Amniotic stem cell (primary cell): ENCODE measurements around the gene MTHFS.
A peak's percentile ranks its signal among the peaks of the same experiment; 100 is the strongest.

Source experiments
- DNase-seq: peaks from one replicate; lab custom pipeline; 2025; lab: John Stamatoyannopoulos, UW

Gene MTHFS

GRCh38 chr15:79875213-79875612, 21.6 kb downstream of the MTHFS start:
- DNase-seq: no peak

DNA sequence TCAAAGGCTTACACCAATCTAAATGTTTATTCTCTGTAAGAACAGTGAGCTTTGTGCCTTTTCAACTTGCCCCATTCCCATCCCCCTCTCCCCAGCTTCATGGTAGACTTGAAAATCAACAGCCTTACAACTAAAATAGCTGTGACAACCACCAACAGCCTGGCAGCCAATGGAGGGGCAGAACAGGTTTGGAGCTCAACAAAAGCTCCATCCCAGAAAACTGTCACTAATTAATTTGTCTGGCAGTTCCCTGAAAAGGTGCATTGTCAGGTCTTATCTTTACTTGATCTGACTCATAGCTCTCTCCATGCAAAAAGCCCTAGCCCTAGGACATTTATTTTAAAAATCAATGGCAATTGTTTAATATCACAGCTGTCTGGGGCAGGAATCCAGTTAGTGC, 22.6 kb downstream of the MTHFS start:
- no peak for DNase-seq

DNA sequence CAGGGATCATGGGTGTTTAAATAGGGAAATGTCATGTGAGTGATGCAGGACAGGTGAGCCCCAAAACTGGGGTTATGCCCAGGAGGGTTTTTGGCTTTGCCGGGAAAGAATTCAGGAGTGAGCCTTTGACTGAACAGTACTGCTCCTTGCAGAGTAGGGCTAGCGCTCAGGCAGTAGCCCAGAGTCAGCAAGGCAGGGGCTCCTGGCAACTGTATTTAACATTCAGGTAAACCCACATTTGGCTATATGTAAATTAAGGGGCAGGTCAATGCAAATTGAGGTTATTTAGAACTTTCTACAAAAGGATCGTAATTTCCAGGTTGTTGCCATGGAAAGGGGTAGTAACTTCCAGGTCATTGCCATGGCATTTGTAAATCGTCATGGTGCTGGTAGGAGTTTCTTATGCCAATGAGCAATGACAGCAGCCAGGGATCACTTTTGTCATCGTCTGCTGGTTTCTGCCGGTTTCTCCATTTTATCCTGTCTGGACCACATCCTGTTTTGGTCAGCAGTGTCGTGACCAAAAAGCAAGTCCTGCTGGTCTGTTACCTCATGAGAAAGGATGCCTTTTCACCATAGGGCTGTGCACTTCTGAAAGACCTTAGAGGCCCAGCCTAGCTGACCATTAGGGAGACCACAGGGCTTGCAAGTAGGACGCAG, 24.3 kb downstream of the MTHFS start:
- no peak for DNase-seq

- DNase-seq: no peak
Measured at GRCh38 chr15:79868554-79868953, 28.3 kb downstream of the MTHFS start.

GRCh38 chr15:79863886-79864285, 32.9 kb downstream of the MTHFS start:
- DNase-seq: no peak

DNA sequence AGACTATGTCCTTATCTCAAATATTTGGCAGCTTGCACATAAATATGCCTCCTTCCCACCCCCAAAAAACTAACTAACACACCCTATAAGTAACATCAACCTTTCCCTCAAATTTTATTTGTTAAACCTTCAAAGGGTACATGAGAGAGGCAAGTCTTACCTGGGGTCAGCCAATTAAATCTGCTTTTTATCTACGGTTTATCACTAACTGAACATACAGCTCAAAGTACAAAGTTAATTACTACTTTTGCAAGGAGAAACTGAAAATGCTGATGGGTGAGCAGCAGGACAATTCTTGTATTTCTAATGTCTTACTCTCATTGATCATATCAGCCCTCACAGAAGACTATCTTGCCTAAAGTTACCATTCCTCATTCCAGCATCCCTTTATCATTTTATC, 34.6 kb downstream of the MTHFS start:
- DNase-seq: no peak

- DNase-seq: no peak
Measured at GRCh38 chr15:79860661-79861060, 36.2 kb downstream of the MTHFS start.

DNA sequence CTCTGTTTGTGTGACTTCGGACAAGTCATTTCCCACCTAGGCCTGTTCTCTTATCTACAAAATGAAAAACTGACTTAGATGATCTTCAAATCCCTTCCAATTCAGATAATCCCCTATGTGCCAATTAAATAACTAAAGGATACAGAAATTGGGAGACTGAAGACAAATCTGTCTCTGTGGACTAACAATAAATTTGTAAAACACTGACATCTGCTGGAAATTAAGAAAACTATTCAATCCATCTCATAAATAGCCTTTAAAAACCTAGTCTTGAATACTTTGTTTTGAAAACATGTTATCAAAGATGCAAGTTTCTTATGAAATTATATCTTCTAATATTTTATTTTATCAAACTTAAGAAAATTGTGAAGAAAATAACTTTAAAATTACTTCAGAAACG, 38.3 kb downstream of the MTHFS start:
- no peak for DNase-seq

DNA sequence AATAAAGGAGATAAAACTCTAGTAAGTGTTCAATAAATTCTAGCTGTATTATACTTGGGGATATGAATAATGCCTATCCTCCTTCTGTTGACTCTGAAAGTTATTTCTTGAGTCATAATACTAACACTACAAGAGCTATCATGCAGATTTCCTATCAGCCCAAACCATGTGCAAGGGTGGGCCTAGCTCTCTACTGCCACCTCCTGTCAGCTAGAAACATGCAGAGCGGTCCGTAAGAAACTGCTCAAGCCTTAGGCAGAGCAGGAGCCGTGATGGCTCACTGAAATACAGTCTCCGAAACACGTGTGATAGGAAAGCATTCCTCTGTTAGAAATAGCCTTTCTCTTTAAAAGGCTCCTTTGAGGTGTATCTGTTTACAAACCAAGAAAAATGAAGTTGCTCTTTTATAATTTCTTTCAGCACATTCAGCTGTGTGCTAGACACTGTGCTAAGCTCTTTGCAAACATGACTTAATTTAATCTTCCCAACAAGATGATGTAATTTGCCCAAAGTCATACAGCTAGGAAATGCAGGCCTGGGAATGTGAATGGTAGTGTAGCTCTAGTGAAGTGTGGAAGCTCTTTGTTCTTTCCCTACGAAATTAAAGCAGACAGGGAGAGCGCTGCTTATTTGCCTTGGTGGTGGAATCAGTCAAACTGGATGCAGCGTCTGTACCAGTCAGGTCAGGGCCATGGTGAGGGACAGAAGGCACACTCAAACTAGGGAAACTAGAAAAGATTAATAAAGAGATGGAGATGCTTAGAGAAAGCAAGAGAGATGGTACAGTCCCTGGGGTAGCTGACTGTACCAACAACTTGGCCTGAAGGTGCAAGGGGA, 43.1 kb downstream of the MTHFS start:
- peak; percentile 75 for DNase-seq

DNA sequence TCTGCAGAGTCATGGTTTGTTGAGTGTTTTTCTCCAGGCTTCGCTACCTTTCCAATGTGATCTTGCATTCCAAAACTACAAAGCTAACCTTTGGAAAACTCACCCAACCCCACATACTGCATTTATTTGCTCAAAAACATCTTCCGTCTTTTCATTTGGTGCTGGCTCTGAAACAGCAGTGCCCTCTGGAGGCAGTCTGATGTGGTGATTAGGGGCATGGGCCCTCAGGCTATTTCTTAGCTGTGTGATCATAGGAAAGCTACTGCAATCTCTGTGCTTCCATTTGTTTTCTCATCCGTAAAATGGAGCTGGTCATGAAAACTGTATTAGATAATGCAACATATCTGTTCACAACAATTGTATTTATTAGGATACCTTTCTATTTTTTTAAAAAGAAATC, 47.0 kb downstream of the MTHFS start:
- DNase-seq: no peak

- DNase-seq: no peak
Measured at GRCh38 chr15:79846539-79846938, 50.3 kb downstream of the MTHFS start.

DNA sequence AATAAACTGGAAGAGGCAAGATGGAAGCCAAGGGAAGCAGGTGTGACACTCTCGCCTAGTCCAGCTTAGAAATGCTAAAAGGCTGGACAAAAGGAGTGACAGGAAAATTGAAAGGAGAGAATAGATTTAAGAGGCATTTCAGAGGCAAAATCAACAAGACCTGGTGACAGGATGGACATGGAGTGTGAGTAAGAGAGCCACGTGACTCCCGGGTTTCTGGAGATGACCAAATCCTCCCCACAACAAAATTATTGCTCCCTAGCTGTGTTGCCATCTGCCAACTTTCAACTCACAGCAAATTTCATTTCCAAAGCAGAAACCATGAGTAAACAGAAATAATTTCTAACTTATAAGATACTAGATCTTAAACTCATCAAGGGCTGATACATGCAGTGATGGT, 52.6 kb downstream of the MTHFS start:
- no peak for DNase-seq

DNA sequence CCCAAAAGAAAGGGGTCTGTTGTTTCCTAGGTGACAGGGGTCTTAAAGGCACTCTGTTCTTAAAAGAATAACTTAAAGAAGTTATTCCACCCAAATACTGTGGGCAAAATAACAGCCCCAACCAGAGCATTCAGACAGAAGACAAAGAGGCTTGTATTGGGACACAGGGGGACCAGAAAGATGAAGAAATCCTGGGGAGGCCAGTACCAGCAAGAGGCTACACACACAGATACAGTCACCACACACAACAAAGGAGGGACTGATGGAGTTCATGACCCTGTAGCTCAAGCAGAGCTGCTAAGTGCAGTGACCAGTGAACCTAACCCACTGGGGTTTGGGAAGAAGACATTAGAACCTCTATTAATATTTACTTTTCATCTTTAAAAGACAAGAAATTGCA, 59.0 kb downstream of the MTHFS start:
- DNase-seq: no peak

GRCh38 chr15:79834495-79834894, 62.3 kb downstream of the MTHFS start:
- no peak for DNase-seq

GRCh38 chr15:79832367-79833120, 64.3 kb downstream of the MTHFS start:
- no peak for DNase-seq

- DNase-seq: no peak
Measured at GRCh38 chr15:79831604-79832003, 65.2 kb downstream of the MTHFS start.

DNA sequence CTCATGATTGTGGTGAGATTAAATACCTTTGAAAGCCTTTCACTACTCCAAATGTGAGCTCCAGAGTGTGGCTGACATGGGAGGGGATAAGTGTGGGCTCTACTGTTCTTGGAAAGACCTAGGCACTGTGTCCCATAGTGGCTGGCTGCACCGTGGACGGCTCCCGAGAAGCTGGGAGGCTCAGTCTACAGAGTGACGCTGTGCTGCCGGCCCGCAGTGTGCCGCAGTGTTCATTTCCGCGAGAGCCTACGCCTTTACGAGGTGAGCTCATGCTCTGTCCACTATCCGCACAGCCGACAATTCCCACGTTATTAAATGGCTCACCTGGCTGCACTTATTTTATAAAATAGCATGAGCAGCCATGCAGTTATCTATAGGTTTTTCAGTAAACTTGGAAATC, 66.9 kb downstream of the MTHFS start:
- DNase-seq: no peak

DNA sequence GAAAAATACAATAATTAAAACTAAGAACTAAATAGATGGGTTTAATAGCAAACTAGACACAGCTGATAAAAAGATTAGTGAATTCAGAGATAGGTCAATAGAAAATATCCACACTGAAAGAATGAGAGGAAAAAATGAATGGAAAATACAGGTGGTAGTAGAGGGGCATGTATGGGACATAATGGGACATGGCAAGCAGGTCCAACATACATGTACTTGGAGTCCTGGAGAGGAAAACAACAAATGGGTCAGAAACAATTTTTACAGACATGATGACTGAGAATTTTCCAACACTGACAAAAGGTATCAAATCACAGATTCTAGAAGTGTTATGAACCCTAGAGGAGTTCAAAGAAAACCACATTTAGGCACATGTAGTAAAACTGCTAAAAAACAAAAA, 68.4 kb downstream of the MTHFS start:
- DNase-seq: no peak

DNA sequence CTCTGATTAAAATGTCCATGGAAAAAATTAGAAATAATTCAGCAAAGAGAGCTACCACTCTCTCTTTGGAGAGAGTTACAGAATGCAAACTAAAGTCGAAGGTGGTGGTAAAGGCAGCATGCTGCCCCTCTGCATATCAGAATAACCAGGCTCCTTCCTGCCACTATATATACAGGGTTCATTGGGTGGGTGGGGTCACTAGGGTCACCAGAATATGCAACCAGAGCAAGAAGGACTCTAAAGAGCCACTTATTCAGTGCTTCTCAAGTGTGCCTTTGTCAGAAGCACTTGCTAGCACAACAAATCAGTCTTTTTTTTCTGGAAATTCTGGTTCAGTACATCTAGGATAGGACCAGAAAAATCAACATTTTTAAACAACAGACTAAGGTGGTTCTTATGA, 70.0 kb downstream of the MTHFS start:
- DNase-seq: no peak

DNA sequence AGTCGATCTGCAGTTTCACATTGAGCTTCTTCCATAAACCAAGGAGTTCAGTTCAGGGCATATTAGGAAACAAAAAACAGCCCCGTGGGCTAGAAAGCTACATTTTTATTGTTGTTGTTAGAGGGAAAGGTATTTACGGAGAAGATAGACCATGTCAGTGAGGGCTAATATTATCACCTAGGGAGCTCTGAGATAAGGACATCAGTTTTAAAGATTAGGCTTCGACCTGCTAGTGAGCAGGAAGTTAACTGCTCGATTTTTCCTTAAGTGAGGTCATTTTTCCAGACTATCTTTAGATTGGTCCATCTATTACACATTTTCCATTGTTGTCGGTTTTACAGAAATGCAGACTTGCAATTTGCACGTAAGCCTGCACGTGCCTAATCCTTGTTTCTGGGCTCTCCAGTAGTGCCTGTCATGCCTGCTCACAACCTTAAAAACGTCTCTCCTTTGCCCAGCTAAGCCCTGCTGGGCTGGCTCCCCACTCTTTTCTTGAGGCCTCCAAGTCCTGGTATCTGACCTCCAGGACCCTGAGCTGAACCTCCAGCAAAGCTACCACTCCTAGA, 72.6 kb downstream of the MTHFS start:
- DNase-seq: no peak

GRCh38 chr15:79820820-79821219, 76.0 kb downstream of the MTHFS start:
- DNase-seq: no peak

- no peak for DNase-seq
Measured at GRCh38 chr15:79820176-79820575, 76.6 kb downstream of the MTHFS start.

- DNase-seq: no peak
Measured at GRCh38 chr15:79816571-79816970, 80.2 kb downstream of the MTHFS start.
